IPS-20b (cell line): ENCODE results near the gene IQCE.
"Not testable (repeated sequence)": the region's sequence is repeated elsewhere in the genome, so short reads cannot be mapped to it uniquely, and the experiment has no call there.

Experiments
- H3K27ac ChIP-seq: one replicate; pipeline ENCODE4 v1.5.1; 2013; ENCODE audit warnings: low read length
- H3K27me3 ChIP-seq: 2 replicates; pipeline ENCODE4 v1.6.1; 2013; ENCODE audit warnings: mild to moderate bottlenecking, low read length, inconsistent platforms; ENCODE audit not compliant: insufficient read depth
- H3K36me3 ChIP-seq: 2 replicates; pipeline ENCODE4 v1.6.1; 2013; ENCODE audit warnings: low read depth, mild to moderate bottlenecking, inconsistent platforms, low read length, moderate library complexity; ENCODE audit not compliant: insufficient read depth
- H3K4me1 ChIP-seq: 2 replicates; pipeline ENCODE4 v1.6.1; 2013; ENCODE audit warnings: mild to moderate bottlenecking, control low read depth, inconsistent platforms, low read length, moderate library complexity; ENCODE audit not compliant: insufficient read depth
- H3K4me3 ChIP-seq: 2 replicates; pipeline ENCODE4 v1.5.1; 2013; ENCODE audit warnings: mild to moderate bottlenecking, low read length, inconsistent platforms
- H3K9ac ChIP-seq: 2 replicates; pipeline ENCODE4 v1.6.1; 2013; ENCODE audit warnings: low read depth, mild to moderate bottlenecking, inconsistent platforms, low read length, moderate library complexity
- H3K9me3 ChIP-seq: 2 replicates; pipeline ENCODE4 v1.6.1; 2013; ENCODE audit warnings: mild to moderate bottlenecking, low read depth, low read length, inconsistent platforms; ENCODE audit not compliant: insufficient read depth

Gene IQCE

GRCh38 chr7:2551418-2551817, 7.4 kb upstream of the IQCE start:
- Histone ChIP-seq H3K4me1 (peaks cover 8% of the 10 kb centered on the region), H3K9me3 (no peaks in the 10 kb centered on the region), H3K27me3 (no peaks in the 10 kb centered on the region), H3K4me3 (no peak overlapping the region), H3K36me3 (peaks cover 49% of the 10 kb centered on the region), H3K9ac (no peak overlapping the region), H3K27ac (no peak overlapping the region)

- Histone ChIP-seq H3K27me3 (no peaks in the 10 kb centered on the region), H3K4me3 (no peak overlapping the region), H3K4me1 (peaks cover 8% of the 10 kb centered on the region), H3K36me3 (peaks cover 33% of the 10 kb centered on the region), H3K9ac (no peak overlapping the region), H3K27ac (no peak overlapping the region), H3K9me3 (no peaks in the 10 kb centered on the region)
These were observed 5.7 kb upstream of the IQCE start for GRCh38 chr7:2553108-2553507.

GRCh38 chr7:2553831-2554581, 4.8 kb upstream of the IQCE start:
- H3K36me3 ChIP-seq: peaks cover 26% of the 10 kb centered on the region
- H3K27me3 ChIP-seq: no peaks in the 10 kb centered on the region
- no peak overlapping the region for H3K27ac ChIP-seq
- no peaks in the 10 kb centered on the region for H3K9me3 ChIP-seq
- H3K4me1 ChIP-seq: peaks cover 8% of the 10 kb centered on the region
- peak overlapping the region; percentile 98; the same call in 1 of the 2 replicates for H3K9ac ChIP-seq
- H3K4me3 ChIP-seq: peak overlapping the region; percentile 70

- peak overlapping the region; percentile 98; the same call in 1 of the 2 replicates for H3K9ac ChIP-seq
- peaks cover 8% of the 10 kb centered on the region for H3K4me1 ChIP-seq
- no peaks in the 10 kb centered on the region for H3K9me3 ChIP-seq
- H3K4me3 ChIP-seq: peak overlapping the region; percentile 70
- peaks cover 4% of the 10 kb centered on the region; the same call in 1 of the 2 replicates for H3K27me3 ChIP-seq
- H3K36me3 ChIP-seq: peaks cover 19% of the 10 kb centered on the region
- H3K27ac ChIP-seq: no peak overlapping the region
These were observed 4.1 kb upstream of the IQCE start for GRCh38 chr7:2554661-2555111.

- Histone ChIP-seq H3K9ac (peak within 1 kb of the TSS; percentile 98), H3K36me3 (peaks cover 17% of the 10 kb centered on the region), H3K4me3 (peak within 1 kb of the TSS; percentile 70), H3K27me3 (peaks cover 7% of the 10 kb centered on the region; the same call in 1 of the 2 replicates), H3K4me1 (peaks cover 8% of the 10 kb centered on the region), H3K9me3 (no peaks in the 10 kb centered on the region), H3K27ac (peak within 1 kb of the TSS; percentile 98)
These were observed 3.4 kb upstream of the IQCE start, which contains the start of gene BRAT1 for GRCh38 chr7:2555121-2556052. TSS of gene BRAT1 (minus strand) at chr7:2555524. CDS start at chr7:2554431, 1,093 bp downstream.

- no peak overlapping the region for H3K27ac ChIP-seq
- peaks cover 2% of the 10 kb centered on the region for H3K4me1 ChIP-seq
- peak overlapping the region; percentile 77 for H3K4me3 ChIP-seq
- H3K27me3 ChIP-seq: peaks cover 7% of the 10 kb centered on the region; the same call in 1 of the 2 replicates
- H3K36me3 ChIP-seq: no peaks in the 10 kb centered on the region
- H3K9me3 ChIP-seq: no peaks in the 10 kb centered on the region
- H3K9ac ChIP-seq: peak overlapping the region; percentile 61
These were observed 638 bp downstream of the IQCE start for GRCh38 chr7:2559283-2559950.

GRCh38 chr7:2563955-2564354, 5.2 kb downstream of the IQCE start:
- not testable (repeated sequence) for H3K4me3 ChIP-seq, H3K9me3 ChIP-seq, H3K27ac ChIP-seq, H3K9ac ChIP-seq, H3K36me3 ChIP-seq, H3K27me3 ChIP-seq, H3K4me1 ChIP-seq

GRCh38 chr7:2564970-2565540, 6.3 kb downstream of the IQCE start:
- no peaks in the 10 kb centered on the region for H3K9me3 ChIP-seq
- no peaks in the 10 kb centered on the region for H3K4me1 ChIP-seq
- no peaks in the 10 kb centered on the region; the same call in 1 of the 2 replicates for H3K27me3 ChIP-seq
- no peak overlapping the region for H3K27ac ChIP-seq
- no peak overlapping the region for H3K9ac ChIP-seq
- H3K4me3 ChIP-seq: no peak overlapping the region
- no peaks in the 10 kb centered on the region for H3K36me3 ChIP-seq

- Histone ChIP-seq H3K36me3 (no peaks in the 10 kb centered on the region), H3K27me3 (no peaks in the 10 kb centered on the region), H3K27ac (no peak overlapping the region), H3K4me1 (no peaks in the 10 kb centered on the region), H3K9ac (no peak overlapping the region), H3K9me3 (no peaks in the 10 kb centered on the region), H3K4me3 (no peak overlapping the region)
These were observed 7.6 kb downstream of the IQCE start for GRCh38 chr7:2566348-2566889.

- Histone ChIP-seq H3K4me3 (no peak overlapping the region), H3K36me3 (no peaks in the 10 kb centered on the region), H3K9me3 (no peaks in the 10 kb centered on the region), H3K4me1 (no peaks in the 10 kb centered on the region), H3K27ac (no peak overlapping the region), H3K27me3 (no peaks in the 10 kb centered on the region), H3K9ac (no peak overlapping the region)
These were observed 8.3 kb downstream of the IQCE start for GRCh38 chr7:2566890-2567678.
